NCI-H526 treated with DMSO at 0.1 percent for 48 hours (cell line): ENCODE results near the gene TRIM49B.
"Not testable (repeated sequence)": the region's sequence is repeated elsewhere in the genome, so short reads cannot be mapped to it uniquely, and the experiment has no call there.

Source experiments
- DNase-seq: peaks from one replicate; lab custom pipeline; 2025; lab: John Stamatoyannopoulos, UW

TRIM49B gene, protein sequence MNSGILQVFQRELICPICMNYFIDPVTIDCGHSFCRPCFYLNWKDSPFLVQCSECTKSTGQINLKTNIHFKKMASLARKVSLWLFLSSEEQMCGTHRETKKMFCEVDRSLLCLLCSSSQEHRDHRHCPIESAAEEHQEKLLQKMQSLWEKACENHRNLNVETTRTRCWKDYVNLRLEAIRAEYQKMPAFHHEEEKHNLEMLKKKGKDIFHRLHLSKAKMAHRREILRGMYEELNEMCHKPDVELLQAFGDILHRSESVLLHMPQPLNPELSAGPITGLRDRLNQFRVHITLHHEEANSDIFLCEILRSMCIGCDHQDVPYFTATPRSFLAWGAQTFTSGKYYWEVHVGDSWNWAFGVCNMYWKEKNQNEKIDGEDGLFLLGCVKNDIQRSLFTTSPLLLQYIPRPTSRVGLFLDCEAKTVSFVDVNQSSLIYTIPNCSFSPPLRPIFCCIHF

DNA sequence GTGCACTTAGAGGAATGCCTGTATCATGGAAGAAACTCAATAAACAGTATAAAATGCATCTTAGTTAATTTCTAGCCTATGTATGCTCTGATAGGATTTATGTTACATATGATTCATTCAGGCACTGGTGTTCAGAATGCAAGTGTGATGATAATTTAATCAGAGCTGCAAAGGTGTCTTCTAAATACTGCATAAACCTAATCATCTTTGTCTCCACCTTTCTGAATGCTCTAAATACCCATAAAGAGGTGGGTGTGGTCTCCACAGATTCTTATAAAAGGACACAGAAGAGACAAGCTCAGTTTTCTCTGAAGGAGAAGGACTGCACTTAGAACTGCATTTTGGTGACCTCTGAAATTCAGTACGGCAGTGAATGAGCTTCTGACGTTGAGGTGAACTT is at the start of gene TRIM49B:
TRIM49B (plus strand) TSS at position 301 of the 400 bp plus-strand sequence. CDS start 2,777 bp downstream, outside the sequence.
- not testable (repeated sequence) for DNase-seq

DNA sequence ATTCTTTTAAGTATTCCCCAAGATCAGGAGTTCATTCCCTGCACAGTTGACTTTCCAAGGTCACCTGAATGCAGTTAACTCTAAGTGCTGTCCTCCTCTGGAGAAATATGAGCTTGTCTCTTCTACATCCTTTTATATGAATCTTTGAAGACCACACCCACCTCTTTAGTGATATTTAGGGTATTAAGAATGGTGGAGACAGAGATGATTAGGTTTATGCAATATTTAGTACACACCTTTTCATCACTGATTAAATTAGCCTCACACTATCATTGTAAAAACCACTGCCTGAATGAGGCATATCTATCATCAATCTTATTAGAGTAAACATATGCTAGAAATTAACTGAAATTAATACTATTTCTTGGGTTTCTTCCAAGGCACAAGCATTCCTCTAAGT is 44.8 kb upstream of the TRIM49B start, which contains the start of gene TRIM51G:
TRIM51G (minus strand) TSS at position 101 of the 400 bp plus-strand sequence. CDS start 2,190 bp downstream, outside the sequence.
- not testable (repeated sequence) for DNase-seq

DNA sequence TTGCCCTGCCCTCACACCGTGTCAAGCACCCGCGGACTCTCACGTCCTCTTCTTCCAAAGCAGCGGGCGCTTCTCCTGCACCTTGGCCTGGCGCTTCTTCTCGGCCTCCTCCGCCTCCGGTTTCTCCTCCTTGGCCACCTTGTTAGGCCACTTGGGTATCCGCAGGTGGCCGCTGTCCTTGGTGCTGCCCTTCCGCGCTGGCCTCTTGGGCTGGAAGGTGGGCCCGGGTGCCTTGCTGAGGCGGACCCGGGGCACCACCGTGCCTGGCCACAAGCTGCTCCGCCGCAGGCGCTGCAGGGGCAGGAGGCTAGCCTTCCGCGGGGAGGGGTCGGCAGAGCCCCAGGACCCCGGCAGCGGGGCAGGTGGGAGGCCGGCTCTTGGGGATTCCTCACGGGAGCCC is 19.6 kb downstream of the TRIM49B start:
- not testable (repeated sequence) for DNase-seq

DNA sequence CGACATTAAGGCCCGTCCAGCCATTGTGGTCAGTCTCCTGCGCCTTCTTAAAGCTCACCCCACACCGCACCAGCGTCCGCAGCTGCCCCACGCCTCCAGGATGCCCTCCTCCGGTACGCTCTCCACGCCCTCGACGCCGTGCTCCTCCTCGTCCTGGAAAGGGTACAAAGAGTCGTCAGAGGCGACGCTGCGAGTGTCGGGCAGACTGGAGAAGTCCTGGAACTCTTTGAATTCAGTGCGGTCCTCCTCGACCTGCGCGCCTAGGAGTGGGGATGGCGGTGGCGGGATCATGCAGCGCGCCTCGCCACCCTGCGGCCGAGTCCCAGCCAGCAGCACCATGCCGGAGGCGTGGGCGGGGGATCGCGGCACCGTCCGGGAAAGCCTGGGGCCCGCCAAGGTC is 21.2 kb downstream of the TRIM49B start:
- DNase-seq, result not testable (repeated sequence)

DNA sequence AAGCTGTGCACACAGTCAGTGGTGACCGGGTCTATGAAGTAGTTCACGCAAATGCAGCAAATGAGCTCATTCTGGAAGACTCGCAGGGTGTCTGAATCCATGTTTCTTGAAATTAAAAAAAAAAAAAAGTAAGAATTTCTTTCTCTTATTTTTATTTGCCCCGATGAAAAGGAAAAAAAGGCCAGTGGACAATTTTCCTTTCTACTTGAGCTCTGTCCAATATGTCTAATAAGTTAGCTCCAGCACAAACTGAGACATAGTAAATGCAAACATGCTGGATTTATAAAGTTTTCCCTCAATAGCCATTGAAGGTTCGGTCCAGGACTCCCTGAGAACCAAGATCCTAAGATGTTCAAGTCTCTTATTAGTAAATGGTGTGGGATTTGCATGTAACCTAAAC is 30.4 kb downstream of the TRIM49B start, which contains the start of gene TRIM64C:
TRIM64C (minus strand) TSS at position 101 of the 400 bp plus-strand sequence; CDS start at position 101, 0 bp downstream.
- DNase-seq, result not testable (repeated sequence)

DNA sequence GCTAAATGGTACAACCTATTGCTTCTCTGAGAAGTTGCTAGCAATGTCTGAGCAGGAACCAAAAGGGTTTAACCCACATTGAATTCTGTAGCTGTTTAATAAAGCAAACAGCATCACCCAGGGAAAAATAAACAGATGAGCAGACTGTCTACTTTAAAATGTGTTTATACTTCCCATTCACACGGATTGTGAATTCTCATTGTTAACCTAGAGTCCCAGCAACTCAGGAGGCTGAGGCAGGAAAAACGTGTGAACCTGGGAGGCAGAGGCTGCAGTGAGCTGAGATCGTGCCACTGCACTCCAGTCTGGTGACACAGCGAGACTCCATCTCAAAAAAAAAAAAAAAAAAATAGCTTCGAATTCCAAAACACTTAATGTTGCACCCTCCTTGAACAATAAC is 41.3 kb downstream of the TRIM49B start:
- not testable (repeated sequence) for DNase-seq
